Measurements from ENCODE around the gene LPIN1. TPM values are rescaled to one million over a fixed set of nuclear protein-coding genes. Genes with fewer than 3 reads are reported as not detected.

The LPIN1 gene
- total and polyA plus RNA-seq, 12 donors, result 18.9 to 61.0 (median 34.4) TPM

DNA sequence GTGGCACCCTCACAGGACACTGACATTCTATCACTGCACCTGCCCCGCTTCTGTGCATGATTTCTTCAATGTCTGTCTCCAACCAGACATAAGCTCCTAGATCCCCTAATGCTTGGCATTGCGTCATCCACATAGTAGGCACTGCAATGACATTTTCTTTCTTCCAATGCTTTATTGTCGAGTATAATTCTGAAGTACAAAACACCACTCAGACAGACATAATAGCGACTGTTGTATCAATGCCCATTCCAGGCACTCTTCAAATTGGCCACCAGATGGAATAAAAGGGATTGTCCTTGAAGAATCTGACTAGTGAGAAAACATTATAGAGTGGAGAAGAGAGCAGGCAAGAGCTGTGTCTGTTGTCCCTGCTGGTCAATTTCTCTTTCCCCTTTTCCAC lies 89.0 kb downstream of the LPIN1 start:
- 88 to 95% methylated on average over 4 of the region's 4 CpGs for WGBS, 2 donors
- H3K27ac ChIP-seq, result no peak overlapping the region
- intact Hi-C loops (cut with DNase I), result loop anchor here in 5 of 10 donors (10.0 kb wide), 3 partner anchors 879 to 1169 kb away; partner anchors contain the start of gene TRIB2 (in 2 of the 5)
- TF ChIP-seq, protein P1, sequence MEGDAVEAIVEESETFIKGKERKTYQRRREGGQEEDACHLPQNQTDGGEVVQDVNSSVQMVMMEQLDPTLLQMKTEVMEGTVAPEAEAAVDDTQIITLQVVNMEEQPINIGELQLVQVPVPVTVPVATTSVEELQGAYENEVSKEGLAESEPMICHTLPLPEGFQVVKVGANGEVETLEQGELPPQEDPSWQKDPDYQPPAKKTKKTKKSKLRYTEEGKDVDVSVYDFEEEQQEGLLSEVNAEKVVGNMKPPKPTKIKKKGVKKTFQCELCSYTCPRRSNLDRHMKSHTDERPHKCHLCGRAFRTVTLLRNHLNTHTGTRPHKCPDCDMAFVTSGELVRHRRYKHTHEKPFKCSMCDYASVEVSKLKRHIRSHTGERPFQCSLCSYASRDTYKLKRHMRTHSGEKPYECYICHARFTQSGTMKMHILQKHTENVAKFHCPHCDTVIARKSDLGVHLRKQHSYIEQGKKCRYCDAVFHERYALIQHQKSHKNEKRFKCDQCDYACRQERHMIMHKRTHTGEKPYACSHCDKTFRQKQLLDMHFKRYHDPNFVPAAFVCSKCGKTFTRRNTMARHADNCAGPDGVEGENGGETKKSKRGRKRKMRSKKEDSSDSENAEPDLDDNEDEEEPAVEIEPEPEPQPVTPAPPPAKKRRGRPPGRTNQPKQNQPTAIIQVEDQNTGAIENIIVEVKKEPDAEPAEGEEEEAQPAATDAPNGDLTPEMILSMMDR (IDR thresholded peaks at IDR 0.05), result peak in 1 of 9 donors; percentile 15
- H3K36me3 ChIP-seq, result no peaks in the 10 kb centered on the region
- no peak overlapping the region for H3K4me3 ChIP-seq
- H3K9me3 ChIP-seq, result peaks cover 0 to 11% (median 0%) of the 10 kb centered on the region in 11 donors
- ATAC-seq (no peak), DNase-seq (no peak)
- H3K4me1 ChIP-seq, result peaks cover 0 to 21% (median 9%) of the 10 kb centered on the region in 9 donors
- peaks cover 0 to 18% (median 0%) of the 10 kb centered on the region in 7 donors for H3K27me3 ChIP-seq

DNA sequence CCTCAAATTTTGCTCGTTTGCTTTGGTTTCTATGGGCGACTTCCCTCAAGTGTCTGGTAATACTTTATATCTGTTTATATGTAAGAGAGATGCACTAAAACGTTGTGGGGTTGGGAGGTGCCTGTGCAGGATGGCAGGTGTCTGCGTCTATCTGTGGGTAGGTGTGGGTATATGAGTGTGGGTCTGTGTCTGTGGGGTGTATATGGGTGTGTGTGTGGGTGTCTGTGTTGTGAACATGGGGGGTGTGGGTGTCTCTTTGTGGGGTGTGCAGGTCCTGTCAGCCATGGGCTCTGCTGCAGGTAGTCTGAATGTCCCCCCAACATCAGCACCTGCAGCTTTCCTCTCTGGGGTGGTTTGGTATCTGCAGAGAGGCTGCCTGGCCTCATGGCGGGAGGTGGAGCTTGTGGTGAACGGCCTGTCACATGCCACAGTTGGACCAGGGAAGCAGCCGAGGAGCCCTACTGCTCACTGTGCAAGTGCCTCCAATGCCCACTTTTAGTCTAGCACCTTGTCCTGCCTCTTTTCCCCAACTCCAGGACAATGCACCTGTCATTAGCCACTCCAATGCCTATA lies 90.3 kb downstream of the LPIN1 start:
- TF ChIP-seq, protein P1 (IDR thresholded peaks at IDR 0.05), result no peak
- no peak overlapping the region for H3K27ac ChIP-seq
- 90% methylated on average over 7 of the region's 7 CpGs for WGBS, 2 donors
- ATAC-seq (no peak), DNase-seq (no peak)
- H3K4me1 ChIP-seq, result peaks cover 0 to 9% (median 0%) of the 10 kb centered on the region in 9 donors
- H3K36me3 ChIP-seq, result no peaks in the 10 kb centered on the region
- intact Hi-C loops (cut with DNase I), result loop anchor here in 5 of 10 donors (10.0 kb wide), 3 partner anchors 878 to 1168 kb away; partner anchors contain the start of gene TRIB2 (in 2 of the 5)
- no peak overlapping the region for H3K4me3 ChIP-seq
- H3K9me3 ChIP-seq, result peaks cover 0 to 11% (median 0%) of the 10 kb centered on the region in 11 donors
- H3K27me3 ChIP-seq, result peaks cover 0 to 18% (median 0%) of the 10 kb centered on the region in 7 donors

GRCh38 chr2:11837875-11838734 lies 91.7 kb downstream of the LPIN1 start:
- no peak for DNase-seq
- TF ChIP-seq, protein P1 (IDR thresholded peaks at IDR 0.05), result no peak
- Histone ChIP-seq H3K4me1 (peaks cover 0 to 8% (median 0%) of the 10 kb centered on the region in 9 donors), H3K9me3 (peaks cover 0 to 11% (median 0%) of the 10 kb centered on the region in 11 donors), H3K27ac (no peak overlapping the region), H3K27me3 (peaks cover 0 to 18% (median 0%) of the 10 kb centered on the region in 7 donors), H3K36me3 (no peaks in the 10 kb centered on the region), H3K4me3 (no peak overlapping the region)
- intact Hi-C loops (cut with DNase I), result loop anchor here in 5 of 10 donors (10.0 kb wide), 3 partner anchors 877 to 1167 kb away; partner anchors contain the start of gene TRIB2 (in 2 of the 5)
- no peak for ATAC-seq
- WGBS, 2 donors, result 75 to 78% methylated on average over 10 of the region's 10 CpGs

DNA sequence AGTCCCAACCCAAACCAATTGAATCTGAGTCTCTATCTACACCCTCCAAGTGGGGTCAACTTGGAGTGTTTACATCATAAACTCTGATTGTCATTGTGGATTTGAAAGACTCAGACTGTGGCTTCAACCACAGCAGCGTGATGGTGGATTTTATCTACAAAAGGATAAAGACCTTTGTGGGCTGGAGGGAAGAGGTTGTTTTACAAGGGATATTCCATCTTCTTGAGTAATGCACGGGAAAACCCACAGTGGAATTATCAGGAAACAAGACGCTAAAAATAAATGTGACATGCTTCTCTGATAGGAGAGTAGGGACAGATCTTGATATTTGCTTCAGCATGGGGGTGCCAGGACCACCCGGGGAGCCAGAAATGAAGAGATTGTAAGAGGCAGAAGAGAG lies 93.5 kb downstream of the LPIN1 start:
- Histone ChIP-seq H3K9me3 (peaks cover 0 to 1% (median 0%) of the 10 kb centered on the region in 11 donors), H3K27me3 (peaks cover 0 to 18% (median 0%) of the 10 kb centered on the region in 7 donors), H3K27ac (no peak overlapping the region), H3K4me1 (peaks cover 0 to 5% (median 0%) of the 10 kb centered on the region in 9 donors), H3K36me3 (no peaks in the 10 kb centered on the region), H3K4me3 (no peak overlapping the region)
- TF ChIP-seq, protein P1 (IDR thresholded peaks at IDR 0.05), result no peak
- intact Hi-C loops (cut with DNase I), result loop anchor here in 5 of 10 donors (10.0 kb wide), 3 partner anchors 875 to 1165 kb away; partner anchors contain the start of gene TRIB2 (in 2 of the 5)
- no peak for DNase-seq
- 19 to 27% methylated on average over 4 of the region's 4 CpGs for WGBS, 2 donors
- no peak for ATAC-seq

All from heart right ventricle (tissue), 16 donors.